ENCODE data around the gene CTSO.

DNA sequence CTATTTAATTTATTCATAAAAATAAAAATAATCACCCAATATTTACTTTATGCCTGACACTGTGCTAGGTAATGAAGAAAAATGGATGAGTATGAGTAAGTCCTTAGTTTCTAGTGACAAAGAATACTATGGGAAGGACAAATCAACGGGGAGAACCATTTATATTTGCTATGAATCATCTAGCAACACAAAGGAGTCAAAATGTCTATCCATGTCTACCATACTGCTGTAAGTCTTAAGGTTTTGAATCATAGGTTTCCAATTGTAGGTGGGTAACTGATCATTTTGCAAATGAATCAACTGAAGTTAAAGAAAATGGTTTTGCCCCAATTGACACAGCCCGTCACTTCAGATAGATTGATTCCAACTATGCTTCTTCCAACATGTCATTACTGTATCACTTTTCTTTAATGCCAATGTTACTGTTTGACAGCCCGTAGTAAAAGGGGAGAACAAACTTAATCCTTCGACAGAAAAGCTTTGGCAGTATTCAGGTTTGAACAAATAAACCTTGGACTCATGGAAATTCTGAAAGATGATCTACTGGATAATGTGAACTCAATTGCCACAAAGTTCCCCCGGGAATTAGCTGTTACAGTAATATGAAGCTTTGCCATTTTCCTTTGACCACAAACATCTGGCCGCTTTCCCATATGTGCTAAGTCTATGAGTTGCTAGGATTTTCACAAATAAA is 47.0 kb downstream of the CTSO start:
- TF ChIP-seq, protein P1, sequence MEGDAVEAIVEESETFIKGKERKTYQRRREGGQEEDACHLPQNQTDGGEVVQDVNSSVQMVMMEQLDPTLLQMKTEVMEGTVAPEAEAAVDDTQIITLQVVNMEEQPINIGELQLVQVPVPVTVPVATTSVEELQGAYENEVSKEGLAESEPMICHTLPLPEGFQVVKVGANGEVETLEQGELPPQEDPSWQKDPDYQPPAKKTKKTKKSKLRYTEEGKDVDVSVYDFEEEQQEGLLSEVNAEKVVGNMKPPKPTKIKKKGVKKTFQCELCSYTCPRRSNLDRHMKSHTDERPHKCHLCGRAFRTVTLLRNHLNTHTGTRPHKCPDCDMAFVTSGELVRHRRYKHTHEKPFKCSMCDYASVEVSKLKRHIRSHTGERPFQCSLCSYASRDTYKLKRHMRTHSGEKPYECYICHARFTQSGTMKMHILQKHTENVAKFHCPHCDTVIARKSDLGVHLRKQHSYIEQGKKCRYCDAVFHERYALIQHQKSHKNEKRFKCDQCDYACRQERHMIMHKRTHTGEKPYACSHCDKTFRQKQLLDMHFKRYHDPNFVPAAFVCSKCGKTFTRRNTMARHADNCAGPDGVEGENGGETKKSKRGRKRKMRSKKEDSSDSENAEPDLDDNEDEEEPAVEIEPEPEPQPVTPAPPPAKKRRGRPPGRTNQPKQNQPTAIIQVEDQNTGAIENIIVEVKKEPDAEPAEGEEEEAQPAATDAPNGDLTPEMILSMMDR (conservative IDR thresholded peaks at IDR 0.05; ENCODE audit: low read length): no peak
- no peak for TF ChIP-seq EZH2phosphoT487 (IDR thresholded peaks at IDR 0.05; ENCODE audit: borderline replicate concordance)

All from Loucy (cell line).